Fibroblast of lung (primary cell): ENCODE data around the gene WDR5B.

Experiments used
- EZH2 ChIP-seq: IDR thresholded peaks from 2 replicates; pipeline ENCODE4 v1.5.1; 2012; ENCODE audit warnings: low read length, control low read depth, mild to moderate bottlenecking; ENCODE audit errors: missing control alignments
- TF ChIP-seq, protein P1 (sequence below), 2 donors: IDR thresholded peaks in 1 of 2; conservative IDR thresholded peaks in 1 of 2; 1 replicate in 1 of 2; 2 replicates in 1 of 2; pipeline ENCODE4 v1.5.1; 2011 to 2012; ENCODE audit warnings: low read length in 2 of 2, control low read depth in 1 of 2, inconsistent platforms in 1 of 2, low read depth in 1 of 2, mild to moderate bottlenecking in 1 of 2

DNA sequence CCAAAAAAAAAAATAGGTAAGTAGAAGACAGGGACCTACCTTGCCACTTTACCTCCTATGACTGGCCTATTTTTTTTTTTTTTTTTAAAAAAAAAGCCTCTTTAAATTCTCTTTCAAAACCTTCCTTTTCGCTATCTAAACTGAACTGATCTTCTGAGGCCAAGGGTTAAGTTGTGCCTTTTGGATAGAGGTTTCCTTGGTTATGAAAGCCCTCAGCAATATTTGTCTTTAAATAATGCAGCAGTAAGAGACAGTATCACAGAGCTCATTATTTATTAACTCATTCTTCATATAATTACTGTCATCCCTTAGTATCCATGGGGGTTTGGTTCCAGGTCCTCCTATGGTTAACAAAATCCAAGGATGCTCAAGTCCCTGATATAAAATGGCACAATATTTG lies 41.8 kb downstream of the WDR5B start:
- TF ChIP-seq EZH2 = no peak
- TF ChIP-seq, protein P1, sequence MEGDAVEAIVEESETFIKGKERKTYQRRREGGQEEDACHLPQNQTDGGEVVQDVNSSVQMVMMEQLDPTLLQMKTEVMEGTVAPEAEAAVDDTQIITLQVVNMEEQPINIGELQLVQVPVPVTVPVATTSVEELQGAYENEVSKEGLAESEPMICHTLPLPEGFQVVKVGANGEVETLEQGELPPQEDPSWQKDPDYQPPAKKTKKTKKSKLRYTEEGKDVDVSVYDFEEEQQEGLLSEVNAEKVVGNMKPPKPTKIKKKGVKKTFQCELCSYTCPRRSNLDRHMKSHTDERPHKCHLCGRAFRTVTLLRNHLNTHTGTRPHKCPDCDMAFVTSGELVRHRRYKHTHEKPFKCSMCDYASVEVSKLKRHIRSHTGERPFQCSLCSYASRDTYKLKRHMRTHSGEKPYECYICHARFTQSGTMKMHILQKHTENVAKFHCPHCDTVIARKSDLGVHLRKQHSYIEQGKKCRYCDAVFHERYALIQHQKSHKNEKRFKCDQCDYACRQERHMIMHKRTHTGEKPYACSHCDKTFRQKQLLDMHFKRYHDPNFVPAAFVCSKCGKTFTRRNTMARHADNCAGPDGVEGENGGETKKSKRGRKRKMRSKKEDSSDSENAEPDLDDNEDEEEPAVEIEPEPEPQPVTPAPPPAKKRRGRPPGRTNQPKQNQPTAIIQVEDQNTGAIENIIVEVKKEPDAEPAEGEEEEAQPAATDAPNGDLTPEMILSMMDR (conservative IDR thresholded peaks at IDR 0.05 in 1 of 2, IDR thresholded peaks at IDR 0.05 in 1 of 2; ENCODE audit: low read depth in 1 of 2, low read length in 2 of 2) = no peak
